Subcutaneous adipose tissue (tissue), 4 donors: ENCODE measurements around the gene CEP250. TPM values are rescaled to one million over a fixed set of nuclear protein-coding genes. Genes with fewer than 3 reads are reported as not detected.

Source experiments
- total RNA-seq, 4 donors: library from RNA; depleted of rRNA; stranded (reverse); fragments of >200 nt; gene quantifications; one replicate each; pipeline ENCODE4 v1.1.0, GENCODE V29; 2016
- TF ChIP-seq, protein P1 (sequence below): fragments of 450-650 bp; IDR thresholded peaks from one replicate; pipeline ENCODE4 v1.5.1; 2016; ENCODE audit warnings: low read depth, mild to moderate bottlenecking, control low read depth, antibody characterized with exemption, moderate library complexity

CEP250 gene
- total RNA-seq, 4 donors from 2014 or later = 6.8 to 31.6 (median 20.6) TPM

- TF ChIP-seq, protein P1, sequence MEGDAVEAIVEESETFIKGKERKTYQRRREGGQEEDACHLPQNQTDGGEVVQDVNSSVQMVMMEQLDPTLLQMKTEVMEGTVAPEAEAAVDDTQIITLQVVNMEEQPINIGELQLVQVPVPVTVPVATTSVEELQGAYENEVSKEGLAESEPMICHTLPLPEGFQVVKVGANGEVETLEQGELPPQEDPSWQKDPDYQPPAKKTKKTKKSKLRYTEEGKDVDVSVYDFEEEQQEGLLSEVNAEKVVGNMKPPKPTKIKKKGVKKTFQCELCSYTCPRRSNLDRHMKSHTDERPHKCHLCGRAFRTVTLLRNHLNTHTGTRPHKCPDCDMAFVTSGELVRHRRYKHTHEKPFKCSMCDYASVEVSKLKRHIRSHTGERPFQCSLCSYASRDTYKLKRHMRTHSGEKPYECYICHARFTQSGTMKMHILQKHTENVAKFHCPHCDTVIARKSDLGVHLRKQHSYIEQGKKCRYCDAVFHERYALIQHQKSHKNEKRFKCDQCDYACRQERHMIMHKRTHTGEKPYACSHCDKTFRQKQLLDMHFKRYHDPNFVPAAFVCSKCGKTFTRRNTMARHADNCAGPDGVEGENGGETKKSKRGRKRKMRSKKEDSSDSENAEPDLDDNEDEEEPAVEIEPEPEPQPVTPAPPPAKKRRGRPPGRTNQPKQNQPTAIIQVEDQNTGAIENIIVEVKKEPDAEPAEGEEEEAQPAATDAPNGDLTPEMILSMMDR = no peak
Measured at GRCh38 chr20:35508493-35509218, 53.3 kb downstream of the CEP250 start.

GRCh38 chr20:35510951-35511735 is 55.7 kb downstream of the CEP250 start:
- TF ChIP-seq, protein P1 = no peak

- TF ChIP-seq, protein P1 = no peak
Measured at GRCh38 chr20:35511814-35512420, 56.5 kb downstream of the CEP250 start.

DNA sequence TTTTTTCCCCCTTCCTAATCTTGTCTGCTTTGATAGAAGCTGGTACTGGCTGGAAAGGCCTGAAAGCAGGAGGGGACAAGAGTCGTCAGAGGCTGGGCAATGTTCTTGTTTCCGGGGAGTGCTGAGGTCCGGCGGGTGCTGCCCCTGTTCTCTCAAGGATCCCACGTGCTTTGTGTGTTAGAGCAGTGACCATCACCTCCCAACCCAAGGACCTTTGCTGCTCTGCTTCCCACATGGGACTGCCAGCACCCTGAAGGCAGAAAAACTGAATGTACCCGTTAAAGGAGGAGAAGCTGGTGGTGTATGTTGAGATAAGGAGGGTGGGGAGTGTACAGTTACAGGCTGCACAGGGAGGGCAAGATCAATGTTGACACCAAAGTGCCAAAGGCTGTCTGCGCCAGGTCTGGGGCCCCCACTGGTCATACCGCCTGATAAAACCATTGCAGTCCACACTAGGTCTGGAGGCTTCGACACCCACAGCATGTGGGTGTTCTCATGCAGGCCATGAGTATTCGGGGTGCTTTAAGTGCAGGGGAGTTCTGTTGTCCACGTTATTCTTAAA is 59.1 kb downstream of the CEP250 start:
- TF ChIP-seq, protein P1 = no peak

DNA sequence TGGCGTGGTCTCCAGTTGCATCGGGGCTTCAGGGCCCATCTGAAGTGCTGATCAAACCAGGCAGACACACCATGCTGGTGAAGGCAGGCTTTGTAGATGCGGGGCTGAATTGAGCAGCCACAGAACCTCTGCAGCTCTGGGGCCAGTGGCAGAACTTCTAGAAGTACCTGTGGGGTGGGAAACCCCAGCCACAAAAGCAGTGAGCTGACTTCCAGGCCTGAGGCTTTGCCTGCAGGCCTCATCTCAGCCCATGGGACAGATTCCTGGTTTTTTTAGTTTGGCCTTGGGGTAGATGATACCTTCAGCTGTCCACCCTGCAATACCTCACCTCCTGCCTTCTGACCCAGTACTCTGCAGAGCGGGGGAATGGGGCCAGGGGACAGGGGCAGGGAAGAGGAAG is 59.9 kb downstream of the CEP250 start:
- TF ChIP-seq, protein P1 = no peak

DNA sequence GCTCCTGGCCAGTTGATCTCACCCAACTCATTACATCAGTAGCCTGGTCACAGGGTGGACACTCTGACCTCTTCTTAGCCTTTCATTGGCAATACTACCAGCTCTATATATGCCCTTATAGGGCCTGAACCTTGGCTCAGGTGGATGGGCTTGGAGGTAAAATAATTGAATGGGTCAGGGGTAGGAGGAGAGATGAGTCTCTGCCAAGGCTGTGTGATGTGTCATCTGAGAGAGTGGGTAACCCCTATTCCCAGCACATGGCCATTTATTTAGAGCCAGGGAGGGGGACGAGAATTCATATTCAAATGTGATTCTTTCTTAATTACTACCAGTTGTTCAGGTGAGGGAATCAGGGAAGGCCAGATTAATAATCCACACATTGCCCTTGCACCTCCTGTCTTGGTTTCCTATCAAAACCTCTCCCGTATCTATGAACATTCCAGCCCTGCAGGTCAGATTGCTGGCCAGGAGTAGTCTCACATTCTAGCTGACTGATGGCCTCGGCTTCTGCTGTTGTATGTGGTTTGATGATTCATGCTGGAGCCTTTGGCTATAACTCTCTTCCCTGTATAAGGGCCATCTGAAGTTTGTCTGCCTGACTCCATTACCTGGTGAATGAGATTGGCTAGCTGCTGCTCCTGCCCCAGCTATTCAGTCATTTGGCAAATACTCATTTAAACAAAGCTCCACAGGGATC is 60.7 kb downstream of the CEP250 start:
- TF ChIP-seq, protein P1 = no peak
